ENCODE measurements around the gene CAT.

- TF ChIP-seq CTCF (IDR thresholded peaks at IDR 0.05) (no peak), EZH2 (IDR thresholded peaks at IDR 0.05) (no peak)
Measured at GRCh38 chr11:34407121-34407813, 31.5 kb upstream of the CAT start.

Measured in neural progenitor cell (in vitro differentiated cells).